HepG2 (cell line): ENCODE data around the gene GSK3A. TPM values are rescaled to one million over a fixed set of nuclear protein-coding genes. Genes with fewer than 3 reads are reported as not detected.

ENCODE experiments used
- ATF7 ChIP-seq, 2 experiments: fragments of 450-650 bp in 1 of 2; sonication (generic) in 1 of 2; formaldehyde crosslinking in 1 of 2; IDR thresholded peaks; 2 replicates each; pipeline versions ENCODE4 v1.4.0 to v1.6.1; 2016 to 2020; ENCODE audit warnings: antibody characterized with exemption in 1 of 2, mild to moderate bottlenecking in 1 of 2, missing genetic modification reagents in 1 of 2
- CENPBD1 ChIP-seq: sonication (generic); formaldehyde crosslinking; IDR thresholded peaks from 2 replicates; pipeline ENCODE4 v1.8.0; 2022; ENCODE audit warnings: missing genetic modification reagents, low read depth, mild to moderate bottlenecking, borderline replicate concordance
- DRAP1 ChIP-seq: IDR thresholded peaks from 2 replicates; pipeline ENCODE4 v1.6.1; 2016; ENCODE audit warnings: missing genetic modification reagents, missing compliant biosample characterization
- EED ChIP-seq: sonication (generic); formaldehyde crosslinking; IDR thresholded peaks from 2 replicates; pipeline ENCODE4 v1.5.0; 2020; ENCODE audit warnings: mild to moderate bottlenecking, missing genetic modification reagents
- HNRNPUL1 ChIP-seq: fragments of 200-400 bp; formaldehyde crosslinking; IDR thresholded peaks from 2 replicates; pipeline ENCODE4 v1.6.1; 2017; ENCODE audit warnings: low read depth, mild to moderate bottlenecking, low read length, moderate library complexity
- HOXA3 ChIP-seq: sonication (generic); formaldehyde crosslinking; IDR thresholded peaks from 2 replicates; pipeline ENCODE4 v1.5.0; 2020; ENCODE audit warnings: missing genetic modification reagents
- IRF1 ChIP-seq: sonication (generic); formaldehyde crosslinking; IDR thresholded peaks from 2 replicates; pipeline ENCODE4 v1.4.0; 2020; ENCODE audit warnings: low read depth, mild to moderate bottlenecking, missing genetic modification reagents
- MBD4 ChIP-seq: IDR thresholded peaks from 2 replicates; pipeline ENCODE4 v1.6.1; 2012; ENCODE audit warnings: low read length, inconsistent platforms, borderline replicate concordance
- MEIS1 ChIP-seq: sonication (generic); formaldehyde crosslinking; IDR thresholded peaks from 2 replicates; pipeline ENCODE4 v1.9.0; 2021; ENCODE audit warnings: mild to moderate bottlenecking, missing genetic modification reagents, moderate library complexity, borderline replicate concordance
- NFAT5 ChIP-seq: sonication (generic); formaldehyde crosslinking; IDR thresholded peaks from 2 replicates; pipeline ENCODE4 v1.4.0; 2020; ENCODE audit warnings: missing genetic modification reagents
- ONECUT2 ChIP-seq: sonication (generic); formaldehyde crosslinking; IDR thresholded peaks from 2 replicates; pipeline ENCODE4 v1.4.0; 2020; ENCODE audit warnings: missing genetic modification reagents
- POLR2AphosphoS5 ChIP-seq: IDR thresholded peaks from 2 replicates; pipeline ENCODE4 v1.6.1; 2012; ENCODE audit warnings: low read depth, low read length
- RFX3 ChIP-seq: IDR thresholded peaks from 2 replicates; pipeline ENCODE4 v1.6.1; 2016; ENCODE audit warnings: missing biosample characterization, missing genetic modification reagents
- ZBTB37 ChIP-seq: sonication (generic); formaldehyde crosslinking; IDR thresholded peaks from 2 replicates; pipeline ENCODE4 v1.4.0; 2020; ENCODE audit warnings: mild to moderate bottlenecking, missing genetic modification reagents
- ZNF230 ChIP-seq: sonication (generic); formaldehyde crosslinking; IDR thresholded peaks from 2 replicates; pipeline ENCODE4 v1.4.0; 2020; ENCODE audit warnings: mild to moderate bottlenecking, missing genetic modification reagents
- ZNF256 ChIP-seq: sonication (generic); formaldehyde crosslinking; conservative IDR thresholded peaks from 2 replicates; pipeline ENCODE4 v1.4.0; 2020; ENCODE audit warnings: missing genetic modification reagents
- ZNF3 ChIP-seq: IDR thresholded peaks from 2 replicates; pipeline ENCODE4 v1.7.0; 2017; ENCODE audit warnings: inconsistent platforms
- ZNF558 ChIP-seq: sonication (generic); formaldehyde crosslinking; IDR thresholded peaks from 2 replicates; pipeline ENCODE4 v1.9.0; 2022; ENCODE audit warnings: mild to moderate bottlenecking, missing genetic modification reagents, borderline replicate concordance
- ZNF670 ChIP-seq: sonication (generic); formaldehyde crosslinking; IDR thresholded peaks from 2 replicates; pipeline ENCODE4 v1.8.0; 2022; ENCODE audit warnings: mild to moderate bottlenecking, missing genetic modification reagents, borderline replicate concordance
- ZNF703 ChIP-seq: sonication (generic); formaldehyde crosslinking; IDR thresholded peaks from 2 replicates; pipeline ENCODE4 v1.5.1; 2020; ENCODE audit warnings: missing genetic modification reagents, mild to moderate bottlenecking, moderate library complexity, borderline replicate concordance
- ZSCAN30 ChIP-seq: sonication (generic); formaldehyde crosslinking; IDR thresholded peaks from 2 replicates; pipeline ENCODE4 v1.5.0; 2020; ENCODE audit warnings: mild to moderate bottlenecking, missing genetic modification reagents
- polyA plus RNA-seq, 8 experiments: library from polyadenylated mRNA; depleted of rRNA in 3 of 8; stranded (reverse) in 7 of 8; unstranded in 1 of 8; fragments of >200 nt; fragmentation: Illumina TruSeq in 4 of 8; extraction: Trizol in 4 of 8; gene quantifications; 2 replicates each; pipeline versions ENCODE4 v1.2.1 to v1.2.3, GENCODE V29; 2011 to 2016; ENCODE audit warnings: low read depth in 4 of 8, missing spikeins in 1 of 8, mixed read lengths in 1 of 8; ENCODE audit not compliant: insufficient read depth in 1 of 8
- total RNA-seq, 5 experiments: library from RNA; depleted of rRNA; stranded (reverse); fragments of >200 nt; fragmentation: Illumina TruSeq; extraction: Trizol; gene quantifications; 2 replicates each; pipeline ENCODE4 v1.2.3, GENCODE V29; 2016; ENCODE audit warnings: low read depth in 1 of 5

The GSK3A gene
- total and polyA plus RNA-seq, 2 of the 13 experiments (the other 11 are each of a cell fraction or from before 2014, with no cell fraction given): 16.9 to 52.5 TPM

GRCh38 chr19:42283188-42284065 is 41.0 kb upstream of the GSK3A start (continued):
- no peak; the same call in 1 of the 2 replicates for TF ChIP-seq HOXA3
- TF ChIP-seq ZSCAN30 (CRISPR knock-in tag): no peak
- TF ChIP-seq ATF7 (IDR thresholded peaks at IDR 0.05): no peak
- 0 out of 2 replicates have a peak, but pooled peaks have one; percentile 65 for TF ChIP-seq ATF7 (CRISPR knock-in tag; IDR thresholded peaks at IDR 0.05)
- TF ChIP-seq ZNF256 (CRISPR knock-in tag): no peak
- TF ChIP-seq ZNF558 (CRISPR knock-in tag): no peak
- TF ChIP-seq ZBTB37 (CRISPR knock-in tag): no peak
- no peak for TF ChIP-seq POLR2AphosphoS5
- no peak for TF ChIP-seq IRF1 (CRISPR knock-in tag)
- no peak for TF ChIP-seq DRAP1 (CRISPR knock-in tag)
- no peak for TF ChIP-seq ZNF703
- TF ChIP-seq ZNF670 (CRISPR knock-in tag): no peak; the same call in 1 of the 2 replicates
- TF ChIP-seq ZNF230 (CRISPR knock-in tag): 0 out of 2 replicates have a peak, but pooled peaks have one; percentile 67
- TF ChIP-seq CENPBD1 (CRISPR knock-in tag): no peak
- TF ChIP-seq ZNF3 (CRISPR knock-in tag): no peak
- no peak for TF ChIP-seq RFX3 (CRISPR knock-in tag)
- TF ChIP-seq EED: 0 out of 2 replicates have a peak, but pooled peaks have one; percentile 48
- TF ChIP-seq MEIS1 (CRISPR knock-in tag): peak; percentile 86; the same call in 1 of the 2 replicates
- TF ChIP-seq ONECUT2 (CRISPR knock-in tag): no peak
- no peak for TF ChIP-seq NFAT5
- TF ChIP-seq HNRNPUL1: no peak
- TF ChIP-seq MBD4: no peak
